Activated gamma-delta T cell treated with anti-CD3 and anti-CD28 coated beads, Interleukin-2, amount 50 U/mL, for 16 hours (primary cell): ENCODE data around the gene ZNF580.

Source experiments
- DNase-seq: peaks from one replicate; pipeline ENCODE4 v3.0.0-alpha.2; 2020; ENCODE audit warnings: low read depth

The ZNF580 gene

GRCh38 chr19:55647732-55648584 is 7.2 kb downstream of the ZNF580 start, which contains the start of gene CCDC106:
TSS of gene CCDC106 (plus strand) at chr19:55648212. CDS start at chr19:55649047, 835 bp downstream.
- DNase-seq = no peak

- no peak for DNase-seq
Measured at GRCh38 chr19:55648585-55649267, 7.9 kb downstream of the ZNF580 start.

- DNase-seq = no peak
Measured at GRCh38 chr19:55649268-55650125, 8.7 kb downstream of the ZNF580 start.

GRCh38 chr19:55650126-55650557 is 9.3 kb downstream of the ZNF580 start:
- no peak for DNase-seq

- DNase-seq = no peak
Measured at GRCh38 chr19:55650602-55651230, 9.9 kb downstream of the ZNF580 start.

- DNase-seq = no peak
Measured at GRCh38 chr19:55651236-55651635, 10.4 kb downstream of the ZNF580 start.

- DNase-seq = no peak
Measured at GRCh38 chr19:55652311-55653128, 11.7 kb downstream of the ZNF580 start.

- DNase-seq = peak; percentile 99
Measured at GRCh38 chr19:55653651-55654322, 13.0 kb downstream of the ZNF580 start.

GRCh38 chr19:55654323-55654867 is 13.6 kb downstream of the ZNF580 start:
- peak; percentile 98 for DNase-seq

- DNase-seq = peak; percentile 94
Measured at GRCh38 chr19:55654868-55655647, 14.3 kb downstream of the ZNF580 start, which contains the start of gene U2AF2. TSS of gene U2AF2 (plus strand) at chr19:55655035. CDS start at chr19:55655105, 70 bp downstream.

GRCh38 chr19:55655648-55656040 is 14.8 kb downstream of the ZNF580 start:
- no peak for DNase-seq

GRCh38 chr19:55656552-55656951 is 15.8 kb downstream of the ZNF580 start:
- no peak for DNase-seq

- no peak for DNase-seq
Measured at GRCh38 chr19:55656988-55657747, 16.4 kb downstream of the ZNF580 start.

- DNase-seq = no peak
Measured at GRCh38 chr19:55658846-55659459, 18.2 kb downstream of the ZNF580 start.

GRCh38 chr19:55659822-55660221 is 19.0 kb downstream of the ZNF580 start:
- no peak for DNase-seq

GRCh38 chr19:55660404-55660803 is 19.6 kb downstream of the ZNF580 start:
- no peak for DNase-seq

GRCh38 chr19:55660991-55661390 is 20.2 kb downstream of the ZNF580 start:
- DNase-seq = no peak

GRCh38 chr19:55661826-55662225 is 21.0 kb downstream of the ZNF580 start:
- DNase-seq = no peak
